T-cell (primary cell): Measurements from ENCODE around the gene NAMPT. TPM values are rescaled to one million over a fixed set of nuclear protein-coding genes. Genes with fewer than 3 reads are reported as not detected.

Experiments
- ATAC-seq, 4 experiments: fragments of 200-7000 bp in 3 of 4; fragments of 150-1000 bp in 1 of 4; cut with Tn5 transposase; replicated peaks in 1 of 4; 1 replicate in 3 of 4; 2 replicates in 1 of 4; pipeline ENCODE4 v1.10.0; 2021; ENCODE audit warnings: moderate library complexity in 3 of 4, mild to moderate bottlenecking in 2 of 4, moderate number of reproducible peaks in 1 of 4
- CTCF ChIA-PET, 2 donors: fragments of 300-600 bp; sonication (Branson Sonifier 250); formaldehyde crosslinking; loops; one replicate each; lab custom pipeline; 2022; ENCODE audit warnings: antibody characterized with exemption in 2 of 2; lab: Charles Lee
- POLR2A ChIA-PET, 2 donors: fragments of 300-600 bp; sonication (Branson Sonifier 250); formaldehyde crosslinking; loops; one replicate each; lab custom pipeline; 2022; ENCODE audit warnings: antibody characterized with exemption in 2 of 2; lab: Charles Lee
- DNase-seq, 35 experiments: peaks; one replicate each; pipeline versions ENCODE4 v3.0.0 to v3.0.0-alpha.2; 2013 to 2023
- H3K27ac ChIP-seq: one replicate; pipeline ENCODE4 v1.5.1; 2013; ENCODE audit warnings: low read length
- H3K27me3 ChIP-seq, 2 experiments: replicated peaks in 1 of 2; 1 replicate in 1 of 2; 2 replicates in 1 of 2; pipeline versions ENCODE4 v1.6.1 to v1.7.0; 2013; ENCODE audit warnings: low read length in 1 of 2, mixed read lengths in 1 of 2; ENCODE audit not compliant: control insufficient read depth in 2 of 2, insufficient read depth in 2 of 2; ENCODE audit errors: extremely low read depth in 1 of 2
- H3K36me3 ChIP-seq, 2 donors: 1 replicate in 1 of 2; 2 replicates in 1 of 2; pipeline versions ENCODE4 v1.6.1 to v1.7.0; 2013; ENCODE audit warnings: low read length in 1 of 2; ENCODE audit not compliant: control insufficient read depth in 2 of 2, insufficient read depth in 1 of 2; ENCODE audit errors: extremely low read depth in 1 of 2
- H3K4me1 ChIP-seq, 2 experiments: 1 replicate in 1 of 2; 2 replicates in 1 of 2; pipeline versions ENCODE4 v1.6.1 to v1.7.0; 2013; ENCODE audit warnings: low read length in 2 of 2, mixed read lengths in 1 of 2; ENCODE audit not compliant: insufficient read depth in 2 of 2, control insufficient read depth in 1 of 2; ENCODE audit errors: extremely low read depth in 1 of 2
- H3K4me3 ChIP-seq, 2 donors: 1 replicate in 1 of 2; 2 replicates in 1 of 2; pipeline versions ENCODE4 v1.5.1 to v1.7.0; 2013; ENCODE audit warnings: mild to moderate bottlenecking in 2 of 2, low read length in 1 of 2, moderate library complexity in 1 of 2; ENCODE audit not compliant: control insufficient read depth in 1 of 2; ENCODE audit errors: extremely low read depth in 1 of 2
- H3K9me3 ChIP-seq: 2 replicates; pipeline ENCODE4 v1.7.0; 2013
- H3K27ac Mint-ChIP-seq, 2 donors: one replicate each; pipeline ENCODE4 v1.8.0; 2020 to 2021; ENCODE audit warnings: mild to moderate bottlenecking in 2 of 2, mixed read lengths in 2 of 2
- H3K27me3 Mint-ChIP-seq, 2 donors: one replicate each; pipeline ENCODE4 v1.8.0; 2021 to 2022; ENCODE audit warnings: mixed read lengths in 2 of 2
- H3K36me3 Mint-ChIP-seq: one replicate; pipeline ENCODE4 v1.8.0; 2021; ENCODE audit warnings: mixed read lengths
- H3K4me1 Mint-ChIP-seq, 3 donors: one replicate each; pipeline ENCODE4 v1.8.0; 2020 to 2022; ENCODE audit warnings: mixed read lengths in 3 of 3, mild to moderate bottlenecking in 1 of 3
- H3K4me3 Mint-ChIP-seq, 3 donors: one replicate each; pipeline ENCODE4 v1.8.0; 2020 to 2022; ENCODE audit warnings: mild to moderate bottlenecking in 3 of 3, mixed read lengths in 3 of 3, moderate library complexity in 3 of 3
- H3K9me3 Mint-ChIP-seq, 3 donors: one replicate each; pipeline ENCODE4 v1.8.0; 2020 to 2022; ENCODE audit warnings: mixed read lengths in 3 of 3
- WGBS: methylation state at CpG from one replicate; pipeline ENCODE4 v1.1.5; 2013; ENCODE audit warnings: missing lambda C conversion rate; ENCODE audit not compliant: insufficient coverage; 5-methylcytosine and 5-hydroxymethylcytosine counted together
- total RNA-seq, 35 experiments: library from RNA in 6 of 35; stranded (reverse) in 6 of 35; fragments of 120-200 nt in 1 of 35; gene quantifications; one replicate each; pipeline versions ENCODE4 v1.2.1 to v1.2.4 and lab custom pipeline; 2013 to 2026

The NAMPT gene
- total RNA-seq (100 to 1,000 TPM in 2 of 5 donors, 10 to 100 TPM in 3; 22.4 to 151 (median 28.2) TPM), total RNA-seq (lab: John Stamatoyannopoulos, UW) (40.2 to 2,529 (median 448) reads per million in 29 experiments)
- 40.3 TPM for total RNA-seq (2013)

DNA sequence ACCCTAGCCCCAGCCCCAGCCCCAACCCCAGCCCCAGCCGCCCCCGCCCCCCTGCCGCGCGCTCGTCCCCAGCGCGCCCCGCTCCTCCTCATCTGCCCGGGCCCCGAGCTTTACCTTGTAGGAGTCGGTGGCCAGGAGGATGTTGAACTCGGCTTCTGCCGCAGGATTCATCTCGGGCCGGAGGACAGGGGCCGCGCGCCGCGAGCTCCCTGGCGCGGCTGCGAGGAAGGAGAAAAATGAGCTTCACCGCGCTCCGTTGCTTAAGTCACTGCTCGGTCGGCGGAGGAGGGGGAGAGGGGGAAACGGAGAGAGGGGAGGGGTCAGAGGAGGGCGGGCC is at the start of gene NAMPT:
Gene NAMPT, minus strand, starts transcription at position 270 of the 337 bp plus-strand sequence. Its CDS starts 99 bp downstream, at position 171.
- ATAC-seq (no peak), DNase-seq (peak in 2 of 35 experiments; percentile 94)
- Mint-ChIP-seq H3K4me1 (peaks cover 35 to 44% (median 40%) of the 10 kb centered on the region in 3 donors), H3K4me3 (peak within 1 kb of the TSS; percentile 85 to 97 (median 95)), H3K27me3 (no peaks in the 10 kb centered on the region), H3K27ac (peak within 1 kb of the TSS; percentile 94 to 97), H3K36me3 (no peaks in the 10 kb centered on the region), H3K9me3 (no peaks in the 10 kb centered on the region)
- ChIA-PET POLR2A (interaction anchor here (0.6 to 1.8 kb wide), 24 partner anchors 11 to 1458 kb away, joined by 3 to 15 read pairs (median 4); partner anchors contain the start of genes HBP1 (in 1 of the 2), RINT1 (in 1 of the 2) and SYPL1 (in 1 of the 2)), CTCF (interaction anchor here in 1 of 2 donors (0.6 to 1.2 kb wide), 5 partner anchors 19 to 376 kb away, joined by 4 to 5 read pairs (median 4); partner anchors contain the start of gene CCDC71L)
- WGBS = 0% methylated on average over 26 of the region's 32 CpGs
- H3K4me3 ChIP-seq = peak within 1 kb of the TSS; percentile 81 to 97
- no peaks in the 10 kb centered on the region for H3K36me3 ChIP-seq
- no peaks in the 10 kb centered on the region for H3K9me3 ChIP-seq
- peak within 1 kb of the TSS; percentile 91 for H3K27ac ChIP-seq
- peaks cover 7 to 12% of the 10 kb centered on the region in 2 experiments for H3K4me1 ChIP-seq
- H3K27me3 ChIP-seq = no peaks in the 10 kb centered on the region

DNA sequence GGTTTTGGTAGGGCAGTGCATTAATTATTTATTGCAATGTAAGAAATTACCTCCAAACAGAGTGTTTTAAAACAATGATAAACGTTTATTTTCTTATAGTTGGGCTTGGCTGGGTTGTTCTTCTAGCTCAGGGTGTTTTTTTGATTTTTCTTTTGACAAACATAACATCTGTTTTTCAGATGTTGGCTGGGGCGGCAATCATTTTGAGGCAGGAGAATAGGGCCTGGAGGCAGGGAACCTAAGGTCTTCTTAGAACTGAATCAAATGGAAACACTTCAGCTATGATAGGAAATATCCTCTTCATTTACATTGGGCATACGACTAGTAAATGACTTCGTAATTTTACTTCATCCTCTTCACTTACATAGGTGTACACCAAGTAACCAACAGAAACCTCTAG is 47.4 kb upstream of the NAMPT start:
- Mint-ChIP-seq H3K4me3 (no peak overlapping the region), H3K27me3 (peaks cover 9 to 30% of the 10 kb centered on the region in 2 donors), H3K9me3 (no peaks in the 10 kb centered on the region), H3K27ac (no peak overlapping the region), H3K36me3 (no peaks in the 10 kb centered on the region), H3K4me1 (no peaks in the 10 kb centered on the region)
- Histone ChIP-seq H3K4me1 (no peaks in the 10 kb centered on the region), H3K4me3 (no peak overlapping the region), H3K9me3 (no peaks in the 10 kb centered on the region), H3K27me3 (no peaks in the 10 kb centered on the region), H3K36me3 (no peaks in the 10 kb centered on the region), H3K27ac (no peak overlapping the region)
- DNase-seq (no peak), ATAC-seq (no peak)
- ChIA-PET POLR2A (interaction anchor here in 1 of 2 donors (0.5 to 0.6 kb wide), 2 partner anchors 15 to 837 kb away, joined by 3 to 7 read pairs; partner anchors contain the start of gene HBP1), CTCF (interaction anchor here in 1 of 2 donors (0.6 to 1.0 kb wide), 2 partner anchors 16 to 73 kb away, joined by 3 to 4 read pairs; no protein-coding TSS in a partner anchor)
- WGBS = no CpG with 5 or more reads among the region's 4 CpGs

DNA sequence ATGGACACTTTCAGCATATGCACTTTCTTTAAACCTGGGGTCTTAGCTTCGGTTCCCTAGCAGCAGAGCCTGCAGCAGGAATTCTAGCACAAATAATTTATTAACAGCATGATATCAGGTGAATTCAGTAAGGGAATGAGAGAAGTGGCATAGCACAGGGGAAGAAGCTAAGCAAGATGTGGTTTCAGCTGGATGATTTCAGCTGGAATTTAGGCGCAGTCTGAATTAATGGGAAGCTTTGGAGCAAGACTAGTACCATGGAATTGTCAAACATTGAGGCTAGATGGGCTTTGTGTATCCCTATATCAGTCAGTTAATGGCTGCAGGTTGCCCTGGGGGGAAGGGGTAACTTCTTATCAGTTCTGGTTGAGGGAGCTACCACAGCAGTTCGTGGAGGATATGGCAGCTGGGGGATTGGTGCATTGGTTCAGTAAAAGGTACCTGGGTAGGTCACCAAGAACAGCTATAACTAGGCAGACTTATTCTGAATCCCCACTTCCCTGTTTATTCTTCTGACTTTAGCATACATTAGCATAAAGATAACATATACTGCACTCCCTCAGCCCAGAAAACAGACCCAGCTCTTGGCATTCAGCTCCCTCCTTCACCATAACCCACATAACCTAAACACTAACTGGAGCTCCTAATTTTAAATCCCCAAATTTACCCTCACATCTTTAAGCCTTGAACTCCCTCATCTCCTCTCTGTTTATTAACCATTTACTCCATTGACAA is 46.8 kb upstream of the NAMPT start:
- ATAC-seq = no peak
- 0% methylated on average over 1 of the region's 3 CpGs for WGBS
- Histone ChIP-seq H3K4me1 (no peaks in the 10 kb centered on the region), H3K9me3 (no peaks in the 10 kb centered on the region), H3K27me3 (no peaks in the 10 kb centered on the region), H3K4me3 (no peak overlapping the region), H3K36me3 (no peaks in the 10 kb centered on the region), H3K27ac (no peak overlapping the region)
- ChIA-PET CTCF (interaction anchor here in 1 of 2 donors (0.6 to 1.0 kb wide), 2 partner anchors 16 to 74 kb away, joined by 3 to 4 read pairs; no protein-coding TSS in a partner anchor), POLR2A (interaction anchor here in 1 of 2 donors (0.6 kb wide), 1 partner anchor 837 kb away, joined by 7 read pairs; the partner anchor contains the start of gene HBP1)
- Mint-ChIP-seq H3K4me3 (no peak overlapping the region), H3K4me1 (no peaks in the 10 kb centered on the region), H3K36me3 (no peaks in the 10 kb centered on the region), H3K27me3 (peaks cover 3 to 27% of the 10 kb centered on the region in 2 donors), H3K27ac (no peak overlapping the region), H3K9me3 (no peaks in the 10 kb centered on the region)
- DNase-seq = no peak

DNA sequence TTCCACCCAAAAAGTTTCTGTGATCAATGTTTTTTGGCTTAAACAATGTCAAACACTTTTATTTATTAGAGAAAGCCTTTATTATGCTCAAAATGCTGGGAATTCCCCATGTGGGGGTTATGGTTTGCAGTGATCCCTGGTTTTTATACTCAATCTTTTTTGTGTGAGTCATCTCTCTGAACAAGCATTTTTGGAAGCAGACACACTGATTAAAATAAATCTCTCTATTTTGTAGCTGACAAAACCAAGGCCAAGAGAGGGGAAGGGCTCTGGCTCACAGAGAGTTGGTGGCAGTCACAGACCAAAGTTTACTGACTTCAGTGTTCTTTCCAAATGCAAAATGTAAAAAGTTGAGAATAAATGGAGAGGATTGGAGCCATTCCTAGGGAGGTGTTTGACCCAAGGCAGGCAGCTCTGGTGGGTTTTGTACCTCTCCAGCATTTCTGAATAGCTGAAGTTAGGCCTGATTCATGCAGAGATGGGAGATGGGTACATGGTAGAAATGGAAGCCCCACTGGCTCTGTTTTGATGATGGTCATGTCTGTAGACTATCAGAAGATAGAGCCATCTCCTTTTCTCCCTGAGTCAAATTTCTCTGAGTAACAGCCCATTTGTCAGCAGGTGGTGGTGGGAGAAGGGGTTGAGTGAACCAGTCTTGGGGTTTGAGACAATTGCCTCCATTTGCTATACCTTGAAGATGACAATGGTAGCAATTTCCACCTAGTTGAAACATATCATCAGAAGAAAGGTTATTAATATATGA is 45.4 kb upstream of the NAMPT start:
- POLR2A ChIA-PET = interaction anchor here in 1 of 2 donors (0.6 kb wide), 1 partner anchor 9 kb away, joined by 3 read pairs; no protein-coding TSS in a partner anchor
- Mint-ChIP-seq H3K27ac (no peak overlapping the region), H3K9me3 (no peaks in the 10 kb centered on the region), H3K36me3 (no peaks in the 10 kb centered on the region), H3K4me3 (no peak overlapping the region), H3K4me1 (no peaks in the 10 kb centered on the region), H3K27me3 (peaks cover 3 to 22% of the 10 kb centered on the region in 2 donors)
- DNase-seq (no peak), ATAC-seq (no peak)
- CTCF ChIA-PET = no interaction called here
- no peaks in the 10 kb centered on the region for H3K4me1 ChIP-seq
- no peaks in the 10 kb centered on the region for H3K9me3 ChIP-seq
- H3K36me3 ChIP-seq = no peaks in the 10 kb centered on the region
- H3K27ac ChIP-seq = no peak overlapping the region
- H3K27me3 ChIP-seq = no peaks in the 10 kb centered on the region
- no peak overlapping the region for H3K4me3 ChIP-seq

DNA sequence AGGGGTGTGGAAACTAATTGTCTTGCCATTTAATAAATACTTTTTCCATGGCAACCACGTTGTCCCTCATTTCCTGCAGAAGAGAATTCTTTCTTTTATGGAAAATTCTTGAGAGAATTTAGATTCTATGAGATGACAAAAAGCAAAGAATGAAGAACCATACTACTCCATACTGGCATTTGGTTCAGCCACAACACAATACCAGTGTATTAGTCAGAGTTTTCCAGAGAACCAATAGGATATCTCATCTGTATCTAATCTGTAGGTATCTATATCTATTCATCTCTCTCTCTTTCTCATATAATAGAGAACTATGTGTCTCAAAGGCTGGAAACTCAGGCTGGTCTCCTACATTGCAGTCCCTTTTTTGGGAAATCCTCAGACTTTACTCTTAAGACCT is 44.6 kb upstream of the NAMPT start:
- Histone ChIP-seq H3K4me1 (no peaks in the 10 kb centered on the region), H3K27me3 (no peaks in the 10 kb centered on the region), H3K27ac (no peak overlapping the region), H3K4me3 (no peak overlapping the region), H3K36me3 (no peaks in the 10 kb centered on the region), H3K9me3 (no peaks in the 10 kb centered on the region)
- Mint-ChIP-seq H3K27ac (no peak overlapping the region), H3K36me3 (no peaks in the 10 kb centered on the region), H3K4me3 (no peak overlapping the region), H3K9me3 (no peaks in the 10 kb centered on the region), H3K4me1 (no peaks in the 10 kb centered on the region), H3K27me3 (peaks cover 3 to 22% of the 10 kb centered on the region in 2 donors)
- ATAC-seq = no peak
- no CpG with 5 or more reads among the region's 1 CpG for WGBS
- POLR2A ChIA-PET = no interaction called here
- CTCF ChIA-PET = no interaction called here
- DNase-seq = no peak
